Tibial nerve (tissue), 4 donors: ENCODE measurements around the gene GCHFR. TPM values are rescaled to one million over a fixed set of nuclear protein-coding genes. Genes with fewer than 3 reads are reported as not detected.
A peak's percentile ranks its signal among the peaks of the same experiment; 100 is the strongest.

ENCODE experiments used
- DNase-seq, 2 donors: peaks; one replicate each; pipeline ENCODE4 v3.0.0-alpha.2; 2019; ENCODE audit warnings: low spot score in 2 of 2
- H3K27ac ChIP-seq, 4 donors: fragments of 200-600 bp; sonication (generic) in 3 of 4; one replicate each; pipeline ENCODE4 v1.5.1; 2017 to 2019; ENCODE audit warnings: mild to moderate bottlenecking in 1 of 4
- H3K27me3 ChIP-seq, 2 donors: fragments of 200-600 bp; sonication (generic) in 1 of 2; one replicate each; pipeline versions ENCODE4 v1.5.1 to v1.6.0; 2017 to 2019
- H3K36me3 ChIP-seq, 3 donors: fragments of 200-600 bp; sonication (generic); one replicate each; pipeline ENCODE4 v1.5.1; 2018 to 2019
- H3K4me1 ChIP-seq, 4 donors: fragments of 200-600 bp; sonication (generic) in 3 of 4; one replicate each; pipeline ENCODE4 v1.5.1; 2017 to 2019
- H3K4me3 ChIP-seq, 4 donors: fragments of 200-600 bp; sonication (generic) in 3 of 4; one replicate each; pipeline ENCODE4 v1.5.1; 2017 to 2019; ENCODE audit warnings: mild to moderate bottlenecking in 1 of 4, moderate library complexity in 1 of 4
- H3K9me3 ChIP-seq, 4 donors: fragments of 200-600 bp; sonication (generic) in 3 of 4; one replicate each; pipeline ENCODE4 v1.5.1; 2017 to 2019
- CTCF ChIP-seq, 5 experiments: fragments of 200-600 bp in 3 of 5; fragments of 450-650 bp in 2 of 5; sonication (generic) in 3 of 5; IDR thresholded peaks; one replicate each; pipeline ENCODE4 v1.5.1; 2016 to 2019; ENCODE audit warnings: antibody characterized with exemption in 5 of 5, mild to moderate bottlenecking in 3 of 5, moderate library complexity in 2 of 5
- EP300 ChIP-seq, 2 donors: sonication (generic); formaldehyde crosslinking; IDR thresholded peaks; one replicate each; pipeline ENCODE4 v1.6.1; 2017; ENCODE audit warnings: antibody characterized with exemption in 2 of 2, mild to moderate bottlenecking in 1 of 2
- POLR2A ChIP-seq, 2 donors: fragments of 450-650 bp; IDR thresholded peaks; one replicate each; pipeline ENCODE4 v1.6.1; 2017; ENCODE audit warnings: antibody characterized with exemption in 2 of 2, mild to moderate bottlenecking in 2 of 2, moderate library complexity in 2 of 2
- WGBS, 2 donors: methylation state at CpG; one replicate each; pipeline ENCODE4 v1.1.5; 2018; 5-methylcytosine and 5-hydroxymethylcytosine counted together
- total RNA-seq, 4 donors: library from RNA; depleted of rRNA; stranded (reverse); fragments of >200 nt; gene quantifications; one replicate each; pipeline ENCODE4 v1.1.0, GENCODE V29; 2016

The GCHFR gene
- total RNA-seq, 4 donors from 2014 or later: 24.5 to 49.4 (median 44.1) TPM

DNA sequence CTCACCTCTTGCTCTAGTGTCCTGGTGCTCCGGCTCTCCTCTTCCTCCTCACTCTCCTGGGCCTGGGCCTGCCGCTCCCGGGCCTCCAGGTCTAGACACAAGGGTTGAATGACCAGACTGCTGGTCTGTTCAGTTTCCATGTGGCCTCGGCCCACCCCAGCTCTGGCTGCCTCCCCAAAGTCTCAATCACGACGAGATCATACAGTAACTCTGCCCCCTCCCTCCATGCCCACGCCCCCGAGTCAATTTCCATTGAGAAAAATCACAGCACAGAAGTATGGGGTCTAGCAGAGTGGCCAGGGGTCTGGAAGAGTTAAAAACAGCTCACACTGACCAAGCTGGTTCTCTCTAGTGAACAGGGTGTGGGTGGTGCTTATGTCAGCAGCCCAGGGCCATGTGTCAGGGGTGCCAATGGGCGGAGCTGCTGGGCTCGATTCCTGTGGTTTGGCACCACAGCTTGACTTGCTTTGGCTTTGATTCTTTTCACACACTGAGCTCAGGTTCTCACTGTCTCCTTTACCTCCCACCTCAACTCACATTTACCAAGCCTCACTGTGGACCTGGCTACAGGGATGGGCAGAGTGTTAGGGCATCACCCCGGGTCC lies 12.8 kb downstream of the GCHFR start:
- Histone ChIP-seq H3K27me3 (no peaks in the 10 kb centered on the region), H3K36me3 (peaks cover 7 to 85% (median 29%) of the 10 kb centered on the region in 3 donors), H3K4me3 (no peak overlapping the region), H3K4me1 (peaks cover 0 to 5% (median 0%) of the 10 kb centered on the region in 4 donors), H3K9me3 (no peaks in the 10 kb centered on the region), H3K27ac (peak overlapping the region in 2 of 4 donors; percentile 36 to 50)
- TF ChIP-seq CTCF (IDR thresholded peaks at IDR 0.05) (no peak), EP300 (IDR thresholded peaks at IDR 0.05) (no peak), POLR2A (IDR thresholded peaks at IDR 0.05) (no peak)
- WGBS, 2 donors: 49 to 69% methylated on average over 11 of the region's 11 CpGs
- peak in 1 of 2 donors; percentile 14 for DNase-seq

DNA sequence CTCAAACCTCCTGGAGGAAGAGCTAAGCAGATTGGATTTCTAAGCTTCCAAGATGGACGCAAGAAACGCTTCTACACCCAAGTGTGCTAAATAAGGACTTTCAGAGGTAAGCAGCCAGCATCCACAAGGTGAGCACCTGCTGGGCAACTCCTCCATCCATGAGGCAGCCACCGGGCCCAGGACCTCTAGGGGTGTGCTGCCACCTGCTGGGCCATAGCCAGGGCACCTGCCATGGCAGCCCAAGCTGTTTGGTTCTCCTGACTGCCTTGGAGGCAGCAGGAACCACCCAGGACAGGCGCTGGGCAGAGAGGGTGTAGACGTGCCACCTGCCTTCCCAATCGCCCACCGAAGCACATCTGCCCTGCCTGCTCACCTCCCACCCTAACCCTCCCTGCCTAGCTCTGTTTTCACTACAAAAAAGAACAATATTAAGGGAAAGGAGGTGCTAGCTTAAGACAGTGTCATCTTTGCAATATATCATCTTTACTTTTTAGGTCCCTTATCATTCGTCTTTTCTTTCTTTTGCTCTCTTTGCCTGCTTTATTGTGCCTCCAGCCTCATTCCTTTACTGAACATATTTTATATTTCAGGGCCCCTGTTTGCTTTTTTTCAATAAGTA lies 18.9 kb downstream of the GCHFR start:
- H3K9me3 ChIP-seq: no peaks in the 10 kb centered on the region
- H3K4me1 ChIP-seq: peaks cover 0 to 15% (median 4%) of the 10 kb centered on the region in 4 donors
- H3K27me3 ChIP-seq: no peaks in the 10 kb centered on the region
- H3K36me3 ChIP-seq: peaks cover 3 to 30% (median 9%) of the 10 kb centered on the region in 3 donors
- 61 to 67% methylated on average over 7 to 8 of the region's 8 CpGs for WGBS, 2 donors
- DNase-seq: no peak
- H3K27ac ChIP-seq: no peak overlapping the region
- TF ChIP-seq POLR2A (IDR thresholded peaks at IDR 0.05): no peak
- TF ChIP-seq EP300 (IDR thresholded peaks at IDR 0.05): no peak
- TF ChIP-seq CTCF (IDR thresholded peaks at IDR 0.05): peak; percentile 6 to 59 (median 26)
- no peak overlapping the region for H3K4me3 ChIP-seq

GRCh38 chr15:40785164-40785563 lies 21.3 kb downstream of the GCHFR start:
- no peaks in the 10 kb centered on the region for H3K27me3 ChIP-seq
- H3K27ac ChIP-seq: no peak overlapping the region
- H3K9me3 ChIP-seq: no peaks in the 10 kb centered on the region
- WGBS, 2 donors: 76 to 78% methylated on average over 3 of the region's 3 CpGs
- DNase-seq: no peak
- H3K4me1 ChIP-seq: peaks cover 0 to 26% (median 6%) of the 10 kb centered on the region in 4 donors
- no peak overlapping the region for H3K4me3 ChIP-seq
- peaks cover 0 to 6% (median 0%) of the 10 kb centered on the region in 3 donors for H3K36me3 ChIP-seq
- TF ChIP-seq CTCF (IDR thresholded peaks at IDR 0.05) (no peak), EP300 (IDR thresholded peaks at IDR 0.05) (no peak), POLR2A (IDR thresholded peaks at IDR 0.05) (no peak)

DNA sequence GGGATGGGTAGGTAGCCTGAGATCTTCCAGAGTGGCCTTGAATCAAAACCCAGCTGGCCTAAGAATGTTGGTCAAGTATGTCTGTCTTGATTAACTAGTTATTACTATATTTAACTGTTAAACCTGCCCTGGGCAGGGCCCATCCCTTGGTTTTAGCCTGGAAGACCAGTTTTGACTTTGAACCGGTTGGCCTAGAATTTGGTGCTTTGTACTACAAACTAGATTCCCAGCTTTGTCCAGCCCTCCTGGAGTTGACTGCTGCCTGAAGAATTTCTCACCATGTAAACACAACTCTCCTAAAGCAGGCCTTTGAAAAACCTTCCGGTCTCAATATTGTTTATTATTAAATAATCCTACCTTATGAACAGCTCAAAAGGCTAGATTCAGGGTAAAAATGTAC lies 21.9 kb downstream of the GCHFR start:
- TF ChIP-seq POLR2A (IDR thresholded peaks at IDR 0.05) (no peak), CTCF (IDR thresholded peaks at IDR 0.05) (no peak), EP300 (IDR thresholded peaks at IDR 0.05) (no peak)
- Histone ChIP-seq H3K9me3 (no peaks in the 10 kb centered on the region), H3K4me1 (peaks cover 0 to 26% (median 6%) of the 10 kb centered on the region in 4 donors), H3K27me3 (no peaks in the 10 kb centered on the region), H3K36me3 (peaks cover 0 to 6% (median 0%) of the 10 kb centered on the region in 3 donors), H3K27ac (no peak overlapping the region), H3K4me3 (no peak overlapping the region)
- DNase-seq: no peak
- 81 to 91% methylated on average over 2 of the region's 2 CpGs for WGBS, 2 donors

GRCh38 chr15:40787344-40787841 lies 23.5 kb downstream of the GCHFR start:
- no peak for DNase-seq
- no peaks in the 10 kb centered on the region for H3K9me3 ChIP-seq
- H3K4me3 ChIP-seq: no peak overlapping the region
- WGBS, 2 donors: 37 to 44% methylated on average over 4 of the region's 4 CpGs
- peaks cover 0 to 19% (median 0%) of the 10 kb centered on the region in 3 donors for H3K36me3 ChIP-seq
- TF ChIP-seq EP300 (IDR thresholded peaks at IDR 0.05): no peak
- no peak for TF ChIP-seq POLR2A (IDR thresholded peaks at IDR 0.05)
- no peak for TF ChIP-seq CTCF (IDR thresholded peaks at IDR 0.05)
- H3K27ac ChIP-seq: peak overlapping the region in 3 of 4 donors; percentile 2 to 62 (median 3)
- peaks cover 0 to 26% (median 6%) of the 10 kb centered on the region in 4 donors for H3K4me1 ChIP-seq
- H3K27me3 ChIP-seq: no peaks in the 10 kb centered on the region
